PC-9 (cell line): ENCODE results near the gene ATAD3C. TPM values are rescaled to one million over a fixed set of nuclear protein-coding genes. Genes with fewer than 3 reads are reported as not detected.
A peak's percentile ranks its signal among the peaks of the same experiment; 100 is the strongest.
"Not testable (repeated sequence)": the region's sequence is repeated elsewhere in the genome, so short reads cannot be mapped to it uniquely, and the experiment has no call there.

Experiments used
- BruUV-seq: library from RNA; stranded (reverse); fragments of 400-500 nt; replicated peaks from 2 replicates; lab custom pipeline; 2021; lab: Mats Ljungman, UMichigan
- CTCF ChIA-PET: fragments of 300-600 bp; sonication (Branson Sonifier 250); formaldehyde crosslinking; loops from one replicate; lab custom pipeline; 2022; ENCODE audit warnings: antibody characterized with exemption; lab: Charles Lee
- POLR2A ChIA-PET: fragments of 300-600 bp; sonication (Branson Sonifier 250); formaldehyde crosslinking; loops from one replicate; lab custom pipeline; 2022; ENCODE audit warnings: antibody characterized with exemption; ENCODE audit not compliant: unreplicated experiment; lab: Charles Lee
- DNase-seq, 2 experiments: peaks; one replicate each; pipeline versions ENCODE4 v3.0.0 to v3.0.0-alpha.2; 2015 to 2022; ENCODE audit warnings: mixed read lengths in 1 of 2
- H2AFZ ChIP-seq: fragments of 200-600 bp; sonication (generic); 2 replicates; pipeline ENCODE4 v1.8.1; 2017; ENCODE audit warnings: antibody characterized with exemption
- H3F3A ChIP-seq: fragments of 200-600 bp; sonication (generic); 2 replicates; pipeline ENCODE4 v1.8.1; 2017; ENCODE audit warnings: antibody characterized with exemption, mild to moderate bottlenecking, low read depth; ENCODE audit not compliant: insufficient read depth
- H3K27ac ChIP-seq: fragments of 200-600 bp; sonication (generic); 2 replicates; pipeline ENCODE4 v1.6.1; 2016; ENCODE audit warnings: mixed run types
- H3K27me3 ChIP-seq: fragments of 200-600 bp; sonication (generic); 2 replicates; pipeline ENCODE4 v1.6.1; 2016; ENCODE audit warnings: low read depth, mixed run types; ENCODE audit not compliant: insufficient read depth
- H3K36me3 ChIP-seq: fragments of 200-600 bp; sonication (generic); 2 replicates; pipeline ENCODE4 v1.6.1; 2016; ENCODE audit warnings: low read depth, mixed run types
- H3K4me1 ChIP-seq: fragments of 200-600 bp; sonication (generic); replicated peaks from 2 replicates; pipeline ENCODE4 v1.6.1; 2016; ENCODE audit warnings: mixed run types; ENCODE audit not compliant: insufficient read depth
- H3K4me2 ChIP-seq: fragments of 200-600 bp; sonication (generic); 2 replicates; pipeline ENCODE4 v1.6.1; 2017; ENCODE audit warnings: mixed run types
- H3K4me3 ChIP-seq: fragments of 200-600 bp; sonication (generic); 2 replicates; pipeline ENCODE4 v1.6.1; 2016; ENCODE audit warnings: mixed run types
- H3K79me2 ChIP-seq: fragments of 200-600 bp; sonication (generic); 2 replicates; pipeline ENCODE4 v1.6.1; 2017; ENCODE audit warnings: low read depth, mixed run types
- H3K9me2 ChIP-seq: fragments of 200-600 bp; sonication (generic); 2 replicates; pipeline ENCODE4 v1.8.1; 2017; ENCODE audit warnings: mild to moderate bottlenecking; ENCODE audit not compliant: insufficient read depth
- H3K9me3 ChIP-seq: fragments of 200-600 bp; sonication (generic); 2 replicates; pipeline ENCODE4 v1.8.1; 2016; ENCODE audit warnings: low read depth; ENCODE audit not compliant: insufficient read depth
- H4K20me1 ChIP-seq: fragments of 200-600 bp; sonication (generic); 2 replicates; pipeline ENCODE4 v1.8.1; 2017; ENCODE audit not compliant: insufficient read depth
- CTCF ChIP-seq: fragments of 200-600 bp; sonication (generic); conservative IDR thresholded peaks from 2 replicates; pipeline ENCODE4 v1.6.1; 2017; ENCODE audit warnings: mixed run types, antibody characterized with exemption, mild to moderate bottlenecking, moderate library complexity
- EZH2 ChIP-seq: fragments of 200-600 bp; sonication (generic); IDR thresholded peaks from 2 replicates; pipeline ENCODE4 v1.8.0; 2017; ENCODE audit warnings: antibody characterized with exemption, low read depth
- intact Hi-C: fragments of 100-400 bp; cut with micrococcal nuclease; formaldehyde crosslinking; loops from one replicate; pipeline ENCODE4 v1.10.0; 2022; ENCODE audit not compliant: unreplicated experiment
- total RNA-seq: library from RNA; stranded (reverse); gene quantifications from 2 replicates; pipeline ENCODE4 v1.2.3, GENCODE V29; 2021

ATAD3C gene
- total RNA-seq, 1 experiment from 2014 or later, result 4.0 TPM

DNA sequence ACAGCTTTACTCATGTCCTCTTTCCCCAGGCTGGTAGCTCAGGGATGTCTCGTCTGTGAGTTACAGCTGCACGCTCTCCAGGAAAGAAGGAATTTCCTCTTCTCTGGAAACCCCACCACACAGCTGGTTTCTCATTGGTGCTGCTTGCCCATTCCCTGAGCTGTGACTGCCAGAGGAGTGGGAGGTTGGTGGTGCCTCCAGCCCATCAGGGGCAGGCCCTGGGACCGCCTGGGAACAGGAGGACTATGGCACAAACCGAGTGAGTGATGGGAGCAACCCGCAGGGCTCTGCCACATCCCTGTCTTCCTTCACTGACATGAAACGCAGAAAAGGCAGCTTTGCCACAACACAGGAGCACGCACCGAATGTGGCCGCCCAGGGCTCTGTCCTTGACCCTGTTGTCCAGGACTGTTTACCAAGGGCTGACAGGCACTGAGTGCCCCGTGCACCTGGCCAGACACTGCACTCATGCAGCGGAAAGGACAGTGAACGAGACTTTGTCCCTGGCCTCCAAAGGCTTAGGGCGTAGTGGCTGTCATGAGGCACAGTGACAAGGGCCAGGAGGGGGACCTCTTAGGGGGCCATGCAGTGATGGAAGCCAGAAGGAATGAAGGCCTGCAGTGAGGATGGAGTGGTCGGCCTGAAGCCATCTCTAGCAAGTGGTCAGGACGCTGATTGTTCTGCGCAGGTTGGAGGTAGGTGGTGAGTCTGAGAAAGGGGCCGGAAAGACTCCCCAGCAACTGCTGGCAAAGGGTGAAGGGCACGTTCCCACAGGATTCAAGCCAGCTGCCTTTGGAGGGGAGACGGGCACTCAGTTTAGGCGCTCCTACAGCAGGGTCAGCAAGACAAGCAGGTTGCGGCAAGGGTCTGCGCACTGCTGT, 48.7 kb upstream of the ATAD3C start:
- H3F3A ChIP-seq, result peaks cover 62% of the 10 kb centered on the region
- H3K9me3 ChIP-seq, result no peaks in the 10 kb centered on the region
- intact Hi-C loops, result no loop called here
- TF ChIP-seq CTCF (no peak), EZH2 (no peak)
- H3K27me3 ChIP-seq, result no peaks in the 10 kb centered on the region
- ChIA-PET POLR2A (no interaction called here), CTCF (no interaction called here)
- peak overlapping the region; percentile 80 for H3K4me3 ChIP-seq
- H3K27ac ChIP-seq, result no peak overlapping the region
- H3K4me1 ChIP-seq, result peaks cover 31% of the 10 kb centered on the region
- TSS peak; percentile 58 for BruUV-seq
- H3K36me3 ChIP-seq, result peaks cover 36% of the 10 kb centered on the region
- no peaks in the 10 kb centered on the region for H3K9me2 ChIP-seq
- peak overlapping the region; percentile 81 for H3K4me2 ChIP-seq
- peaks cover 69% of the 10 kb centered on the region for H3K79me2 ChIP-seq
- H4K20me1 ChIP-seq, result peaks cover 4% of the 10 kb centered on the region
- no peak for DNase-seq
- no peak overlapping the region for H2AFZ ChIP-seq

GRCh38 chr1:1401457-1402010, 48.0 kb upstream of the ATAD3C start:
- BruUV-seq, result no TSS peak
- Histone ChIP-seq H3K4me2 (no peak overlapping the region), H3K27ac (no peak overlapping the region), H3K27me3 (no peaks in the 10 kb centered on the region), H4K20me1 (peaks cover 4% of the 10 kb centered on the region; the same call in 1 of the 2 replicates), H3K9me2 (no peaks in the 10 kb centered on the region), H2AFZ (no peak overlapping the region), H3K9me3 (no peaks in the 10 kb centered on the region), H3K4me1 (peaks cover 36% of the 10 kb centered on the region), H3F3A (peaks cover 58% of the 10 kb centered on the region), H3K4me3 (no peak overlapping the region), H3K79me2 (peaks cover 71% of the 10 kb centered on the region), H3K36me3 (peaks cover 37% of the 10 kb centered on the region)
- no peak for DNase-seq
- TF ChIP-seq EZH2 (no peak), CTCF (no peak)
- ChIA-PET CTCF (no interaction called here), POLR2A (interaction anchor here (0.6 kb wide), 1 partner anchor 28 kb away, joined by 3 read pairs; no protein-coding TSS in a partner anchor)
- intact Hi-C loops, result no loop called here

DNA sequence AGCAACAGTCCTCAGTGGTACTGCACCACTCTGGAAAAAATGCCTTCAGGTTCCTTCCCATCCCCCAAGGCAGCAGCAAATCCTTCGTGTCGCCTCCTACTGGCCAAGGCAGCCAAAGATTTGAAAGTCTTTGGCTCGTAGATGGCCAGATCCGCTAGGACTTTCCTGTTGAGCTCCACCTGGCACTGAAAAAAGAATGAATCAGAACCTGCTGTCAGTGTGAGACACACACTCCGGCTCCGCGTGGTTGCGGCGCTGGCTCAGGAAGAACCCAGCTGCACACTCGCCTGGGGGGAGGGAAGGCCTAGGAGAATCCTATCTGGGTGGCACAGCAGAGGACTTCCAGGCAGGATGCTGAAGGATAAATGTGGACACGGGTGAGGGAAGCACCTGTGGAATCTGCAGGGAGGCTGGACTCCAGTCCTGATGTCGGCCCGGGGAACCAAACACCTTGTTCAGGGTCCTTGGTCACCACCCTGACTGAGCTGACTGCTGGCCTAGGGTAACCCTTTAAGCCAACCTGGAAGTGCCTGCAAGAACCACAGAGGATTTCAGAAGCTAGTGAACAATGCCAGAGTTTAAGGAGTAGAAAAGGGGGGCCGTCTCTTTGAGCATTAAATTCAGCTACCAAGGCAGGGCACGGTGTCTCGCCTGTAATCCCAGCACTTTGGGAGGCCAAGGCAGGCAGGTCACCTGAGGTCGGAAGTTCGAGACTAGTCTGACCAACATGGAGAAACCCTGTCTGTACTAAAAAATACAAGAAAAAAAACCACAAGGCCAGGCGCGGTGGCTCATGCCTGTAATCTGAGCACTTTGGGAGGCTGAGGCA, 47.2 kb upstream of the ATAD3C start:
- no peak overlapping the region for H3K4me3 ChIP-seq
- TF ChIP-seq EZH2 (no peak), CTCF (peak; percentile 59)
- H3F3A ChIP-seq, result peaks cover 52% of the 10 kb centered on the region
- peaks cover 71% of the 10 kb centered on the region for H3K79me2 ChIP-seq
- H4K20me1 ChIP-seq, result peaks cover 4% of the 10 kb centered on the region; the same call in 1 of the 2 replicates
- ChIA-PET CTCF (no interaction called here), POLR2A (interaction anchor here (0.6 to 1.0 kb wide), 2 partner anchors 27 to 28 kb away, joined by 3 to 9 read pairs; no protein-coding TSS in a partner anchor)
- intact Hi-C loops, result no loop called here
- H3K27ac ChIP-seq, result no peak overlapping the region
- no peak overlapping the region for H3K4me2 ChIP-seq
- no peaks in the 10 kb centered on the region for H3K27me3 ChIP-seq
- no peaks in the 10 kb centered on the region for H3K9me3 ChIP-seq
- H3K9me2 ChIP-seq, result no peaks in the 10 kb centered on the region
- H3K36me3 ChIP-seq, result peaks cover 34% of the 10 kb centered on the region
- H3K4me1 ChIP-seq, result peaks cover 33% of the 10 kb centered on the region
- DNase-seq, result peak; percentile 25 to 39
- no peak overlapping the region for H2AFZ ChIP-seq
- BruUV-seq, result no TSS peak

DNA sequence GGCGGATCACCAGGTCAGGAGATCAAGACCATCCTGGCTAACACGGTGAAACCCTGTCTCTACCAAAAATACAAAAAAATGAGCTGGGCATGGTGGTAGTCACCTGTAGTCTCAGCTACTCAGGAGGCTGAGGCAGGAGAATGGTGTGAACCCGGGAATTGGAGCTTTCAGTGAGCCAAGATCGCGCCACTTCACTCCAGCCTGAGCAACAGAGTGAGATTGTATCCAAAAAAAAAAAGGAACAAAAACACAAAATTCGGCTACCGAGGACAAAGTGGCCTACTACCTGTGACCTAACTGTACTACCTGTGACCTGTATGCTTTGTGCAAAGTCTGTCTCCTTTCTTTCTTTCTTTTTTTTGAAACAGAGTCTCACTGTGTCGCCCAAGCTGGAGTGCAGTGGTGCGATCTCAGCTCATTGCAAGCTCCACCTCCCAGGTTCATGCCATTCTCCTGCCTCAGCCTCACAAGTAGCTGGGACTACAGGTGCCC, 46.5 kb upstream of the ATAD3C start:
- H3K4me3 ChIP-seq, H3K4me2 ChIP-seq, H3K27me3 ChIP-seq, BruUV-seq, H3K27ac ChIP-seq, H3K9me2 ChIP-seq, H3K9me3 ChIP-seq, H4K20me1 ChIP-seq, H2AFZ ChIP-seq, intact Hi-C loops, CTCF ChIA-PET, DNase-seq: not testable (repeated sequence)
- POLR2A ChIA-PET, result interaction anchor here (1.0 kb wide), 1 partner anchor 28 kb away, joined by 9 read pairs; no protein-coding TSS in a partner anchor
- Histone ChIP-seq H3F3A (peaks cover 50% of the 10 kb centered on the region), H3K36me3 (peaks cover 28% of the 10 kb centered on the region; the same call in 1 of the 2 replicates), H3K79me2 (peaks cover 71% of the 10 kb centered on the region), H3K4me1 (peaks cover 26% of the 10 kb centered on the region)
